ENCODE measurements around the gene PCF11.

- TF ChIP-seq CTCF (IDR thresholded peaks at IDR 0.05) (no peak), ZFX (IDR thresholded peaks at IDR 0.05; ENCODE audit: borderline replicate concordance) (no peak)
Measured at GRCh38 chr11:83140691-83141455, 16.1 kb upstream of the PCF11 start.

Measured in 22Rv1 (cell line).